ENCODE results near the gene HNRNPU. TPM values are rescaled to one million over a fixed set of nuclear protein-coding genes. Genes with fewer than 3 reads are reported as not detected.

Gene HNRNPU
- polyA plus RNA-seq, 1 donor from 2014 or later, result 346 TPM

DNA sequence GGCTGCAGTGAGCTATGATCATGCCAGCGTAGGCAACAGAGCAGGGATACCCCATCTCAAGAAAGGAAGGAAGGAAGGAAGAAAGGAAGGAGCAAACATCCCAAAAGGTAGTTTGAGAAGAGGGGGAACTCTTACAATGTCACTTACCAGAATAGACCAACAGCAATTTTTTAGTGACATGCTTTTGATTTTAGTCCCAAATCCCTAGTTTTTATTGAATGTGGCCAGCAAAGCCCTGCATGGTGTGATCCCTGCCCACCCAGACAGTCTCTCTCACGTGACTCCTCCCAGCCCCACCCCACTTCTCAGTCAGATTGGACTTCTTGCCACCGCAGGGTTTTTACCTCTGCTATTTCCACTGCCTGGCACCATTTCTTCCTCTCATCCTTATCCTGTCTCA is 39.8 kb upstream of the HNRNPU start:
- Histone ChIP-seq H3K9ac (ENCODE audit: low read length) (no peak overlapping the region), H3K79me2 (replicated peaks; ENCODE audit: insufficient read depth, low read length) (no peaks in the 10 kb centered on the region), H3K4me3 (ENCODE audit: low read length) (no peak overlapping the region), H3K4me2 (ENCODE audit: low read length) (no peak overlapping the region), H4K20me1 (ENCODE audit: insufficient read depth) (no peaks in the 10 kb centered on the region), H3K9me2 (ENCODE audit: insufficient read depth, low read length) (no peaks in the 10 kb centered on the region), H2AFZ (ENCODE audit: low read depth, low read length) (no peak overlapping the region), H3K27ac (ENCODE audit: low read length) (no peak overlapping the region), H3F3A (ENCODE audit: insufficient read depth, low read length, poor library complexity, severe bottlenecking) (no peaks in the 10 kb centered on the region), H3K27me3 (ENCODE audit: insufficient read depth, low read depth, low read length) (no peaks in the 10 kb centered on the region), H3K9me3 (ENCODE audit: low read length) (no peaks in the 10 kb centered on the region), H3K36me3 (ENCODE audit: insufficient read depth, low read length) (no peaks in the 10 kb centered on the region)
- TF ChIP-seq, protein P1, sequence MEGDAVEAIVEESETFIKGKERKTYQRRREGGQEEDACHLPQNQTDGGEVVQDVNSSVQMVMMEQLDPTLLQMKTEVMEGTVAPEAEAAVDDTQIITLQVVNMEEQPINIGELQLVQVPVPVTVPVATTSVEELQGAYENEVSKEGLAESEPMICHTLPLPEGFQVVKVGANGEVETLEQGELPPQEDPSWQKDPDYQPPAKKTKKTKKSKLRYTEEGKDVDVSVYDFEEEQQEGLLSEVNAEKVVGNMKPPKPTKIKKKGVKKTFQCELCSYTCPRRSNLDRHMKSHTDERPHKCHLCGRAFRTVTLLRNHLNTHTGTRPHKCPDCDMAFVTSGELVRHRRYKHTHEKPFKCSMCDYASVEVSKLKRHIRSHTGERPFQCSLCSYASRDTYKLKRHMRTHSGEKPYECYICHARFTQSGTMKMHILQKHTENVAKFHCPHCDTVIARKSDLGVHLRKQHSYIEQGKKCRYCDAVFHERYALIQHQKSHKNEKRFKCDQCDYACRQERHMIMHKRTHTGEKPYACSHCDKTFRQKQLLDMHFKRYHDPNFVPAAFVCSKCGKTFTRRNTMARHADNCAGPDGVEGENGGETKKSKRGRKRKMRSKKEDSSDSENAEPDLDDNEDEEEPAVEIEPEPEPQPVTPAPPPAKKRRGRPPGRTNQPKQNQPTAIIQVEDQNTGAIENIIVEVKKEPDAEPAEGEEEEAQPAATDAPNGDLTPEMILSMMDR (IDR thresholded peaks at IDR 0.05; ENCODE audit: poor library complexity, severe bottlenecking), result no peak
- TF ChIP-seq EZH2 (IDR thresholded peaks at IDR 0.05; ENCODE audit: borderline replicate concordance, insufficient read depth, low read length, poor library complexity, severe bottlenecking) (no peak), RAD21 (conservative IDR thresholded peaks at IDR 0.05) (no peak)

DNA sequence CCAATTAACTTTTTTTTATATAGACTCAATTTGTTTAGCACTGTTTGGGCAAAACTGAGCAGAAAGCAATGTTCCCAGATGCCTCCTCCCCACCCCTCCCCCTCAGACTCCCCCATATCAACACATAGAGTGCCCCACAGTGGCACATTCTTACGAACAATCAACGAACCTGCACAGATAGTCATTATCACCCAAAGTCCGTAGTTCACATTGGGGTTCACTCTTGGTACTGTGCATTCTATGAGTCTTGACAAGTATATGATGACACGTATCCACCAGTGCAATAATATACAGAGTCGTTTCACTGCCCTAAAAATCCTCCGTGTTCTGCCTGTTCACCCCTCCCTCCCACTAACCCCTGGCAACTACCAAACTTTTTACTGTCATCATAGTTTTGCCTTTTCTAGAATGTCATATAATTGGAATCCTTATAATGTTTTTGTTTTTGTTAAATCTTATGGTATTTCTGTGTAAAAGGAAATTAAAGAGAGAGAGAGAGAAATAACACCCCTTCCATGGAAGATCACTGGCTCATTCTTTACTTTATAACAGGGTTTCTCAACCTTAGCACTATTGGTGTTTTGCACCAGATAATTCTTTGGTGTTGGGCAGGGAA is 37.2 kb upstream of the HNRNPU start:
- no peak overlapping the region for H3K4me2 ChIP-seq (ENCODE audit: low read length)
- H3F3A ChIP-seq (ENCODE audit: insufficient read depth, low read length, poor library complexity, severe bottlenecking), result no peaks in the 10 kb centered on the region
- no peak overlapping the region for H3K9ac ChIP-seq (ENCODE audit: low read length)
- H3K27ac ChIP-seq (ENCODE audit: low read length), result no peak overlapping the region
- TF ChIP-seq TAF1 (IDR thresholded peaks at IDR 0.05; ENCODE audit: low read depth) (no peak), MXI1 (conservative IDR thresholded peaks at IDR 0.05; ENCODE audit: poor library complexity, severe bottlenecking) (no peak)
- no peaks in the 10 kb centered on the region for H3K9me3 ChIP-seq (ENCODE audit: low read length)
- H3K4me3 ChIP-seq (ENCODE audit: low read length), result no peak overlapping the region
- H3K79me2 ChIP-seq (replicated peaks; ENCODE audit: insufficient read depth, low read length), result no peaks in the 10 kb centered on the region
- no peak overlapping the region for H2AFZ ChIP-seq (ENCODE audit: low read depth, low read length)
- H3K36me3 ChIP-seq (ENCODE audit: insufficient read depth, low read length), result no peaks in the 10 kb centered on the region
- no peaks in the 10 kb centered on the region for H3K9me2 ChIP-seq (ENCODE audit: insufficient read depth, low read length)
- no peaks in the 10 kb centered on the region for H4K20me1 ChIP-seq (ENCODE audit: insufficient read depth)
- H3K27me3 ChIP-seq (ENCODE audit: insufficient read depth, low read depth, low read length), result no peaks in the 10 kb centered on the region

DNA sequence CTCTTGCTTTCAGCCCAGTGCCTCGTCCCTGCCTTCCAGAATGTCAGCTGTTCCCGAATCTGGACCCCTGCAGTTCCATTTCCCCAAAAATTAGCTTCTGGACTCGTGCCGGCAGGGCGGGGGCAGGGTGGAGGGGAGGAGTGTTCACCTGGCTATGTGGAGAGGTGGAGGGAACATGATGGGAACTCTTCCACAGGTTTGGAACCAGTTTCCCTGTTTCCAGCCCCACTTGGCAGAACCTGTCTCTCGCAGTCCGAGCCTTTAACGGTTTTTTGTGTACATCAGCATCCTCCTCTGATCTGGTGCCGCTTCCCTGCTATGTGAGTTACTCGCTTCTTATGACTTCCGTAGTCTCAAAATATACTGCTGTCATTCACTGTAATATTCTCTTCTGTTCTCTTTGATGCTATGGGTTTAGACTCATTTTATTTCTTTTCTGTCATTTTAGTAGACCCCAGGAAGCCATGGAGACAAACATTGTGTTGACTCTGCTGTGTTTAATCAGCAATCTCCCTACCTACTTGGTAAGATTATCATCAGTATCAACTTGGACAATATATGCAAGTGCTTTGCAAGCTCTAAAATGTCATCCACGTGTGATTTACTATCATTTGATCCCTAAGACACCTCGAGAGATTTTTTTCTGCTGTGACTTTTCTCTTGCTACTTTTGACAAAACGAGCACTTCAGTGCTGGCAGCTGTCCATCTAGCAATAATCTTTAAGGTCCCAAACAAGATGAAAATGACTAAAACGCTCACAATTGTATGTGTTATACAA is 33.3 kb upstream of the HNRNPU start:
- no peak overlapping the region for H3K9ac ChIP-seq (ENCODE audit: low read length)
- no peaks in the 10 kb centered on the region for H3K36me3 ChIP-seq (ENCODE audit: insufficient read depth, low read length)
- TF ChIP-seq, protein P2, sequence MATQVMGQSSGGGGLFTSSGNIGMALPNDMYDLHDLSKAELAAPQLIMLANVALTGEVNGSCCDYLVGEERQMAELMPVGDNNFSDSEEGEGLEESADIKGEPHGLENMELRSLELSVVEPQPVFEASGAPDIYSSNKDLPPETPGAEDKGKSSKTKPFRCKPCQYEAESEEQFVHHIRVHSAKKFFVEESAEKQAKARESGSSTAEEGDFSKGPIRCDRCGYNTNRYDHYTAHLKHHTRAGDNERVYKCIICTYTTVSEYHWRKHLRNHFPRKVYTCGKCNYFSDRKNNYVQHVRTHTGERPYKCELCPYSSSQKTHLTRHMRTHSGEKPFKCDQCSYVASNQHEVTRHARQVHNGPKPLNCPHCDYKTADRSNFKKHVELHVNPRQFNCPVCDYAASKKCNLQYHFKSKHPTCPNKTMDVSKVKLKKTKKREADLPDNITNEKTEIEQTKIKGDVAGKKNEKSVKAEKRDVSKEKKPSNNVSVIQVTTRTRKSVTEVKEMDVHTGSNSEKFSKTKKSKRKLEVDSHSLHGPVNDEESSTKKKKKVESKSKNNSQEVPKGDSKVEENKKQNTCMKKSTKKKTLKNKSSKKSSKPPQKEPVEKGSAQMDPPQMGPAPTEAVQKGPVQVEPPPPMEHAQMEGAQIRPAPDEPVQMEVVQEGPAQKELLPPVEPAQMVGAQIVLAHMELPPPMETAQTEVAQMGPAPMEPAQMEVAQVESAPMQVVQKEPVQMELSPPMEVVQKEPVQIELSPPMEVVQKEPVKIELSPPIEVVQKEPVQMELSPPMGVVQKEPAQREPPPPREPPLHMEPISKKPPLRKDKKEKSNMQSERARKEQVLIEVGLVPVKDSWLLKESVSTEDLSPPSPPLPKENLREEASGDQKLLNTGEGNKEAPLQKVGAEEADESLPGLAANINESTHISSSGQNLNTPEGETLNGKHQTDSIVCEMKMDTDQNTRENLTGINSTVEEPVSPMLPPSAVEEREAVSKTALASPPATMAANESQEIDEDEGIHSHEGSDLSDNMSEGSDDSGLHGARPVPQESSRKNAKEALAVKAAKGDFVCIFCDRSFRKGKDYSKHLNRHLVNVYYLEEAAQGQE (IDR thresholded peaks at IDR 0.05; ENCODE audit: borderline replicate concordance), result no peak
- TF ChIP-seq EZH2 (IDR thresholded peaks at IDR 0.05; ENCODE audit: borderline replicate concordance, insufficient read depth, low read length, poor library complexity, severe bottlenecking) (no peak), RAD21 (conservative IDR thresholded peaks at IDR 0.05) (no peak), EP300 (conservative IDR thresholded peaks at IDR 0.05; ENCODE audit: poor library complexity, severe bottlenecking) (peak; percentile 45), TAF1 (IDR thresholded peaks at IDR 0.05; ENCODE audit: low read depth) (no peak)
- TF ChIP-seq, protein P1 (IDR thresholded peaks at IDR 0.05; ENCODE audit: poor library complexity, severe bottlenecking), result no peak
- H3K27ac ChIP-seq (ENCODE audit: low read length), result no peak overlapping the region
- no peak overlapping the region for H3K4me2 ChIP-seq (ENCODE audit: low read length)
- H3F3A ChIP-seq (ENCODE audit: insufficient read depth, low read length, poor library complexity, severe bottlenecking), result no peaks in the 10 kb centered on the region
- H3K4me3 ChIP-seq (ENCODE audit: low read length), result no peak overlapping the region
- no peak overlapping the region for H2AFZ ChIP-seq (ENCODE audit: low read depth, low read length)
- no peaks in the 10 kb centered on the region for H4K20me1 ChIP-seq (ENCODE audit: insufficient read depth)
- H3K27me3 ChIP-seq (ENCODE audit: insufficient read depth, low read depth, low read length), result no peaks in the 10 kb centered on the region
- H3K9me3 ChIP-seq (ENCODE audit: low read length), result no peaks in the 10 kb centered on the region
- H3K9me2 ChIP-seq (ENCODE audit: insufficient read depth, low read length), result no peaks in the 10 kb centered on the region
- no peaks in the 10 kb centered on the region for H3K79me2 ChIP-seq (replicated peaks; ENCODE audit: insufficient read depth, low read length)

Data from neural cell (in vitro differentiated cells).